GM12878 (cell line): ENCODE measurements around the gene NUDT6. TPM values are rescaled to one million over a fixed set of nuclear protein-coding genes. Genes with fewer than 3 reads are reported as not detected.

Source experiments
- ATAC-seq: fragments of 200-7000 bp; cut with Tn5 transposase; 3 replicates; pipeline ENCODE4 v1.9.1; 2020; ENCODE audit warnings: mild to moderate bottlenecking, moderate library complexity
- BruUV-seq: library from RNA; stranded (reverse); fragments of 400-500 nt; replicated peaks from 2 replicates; lab custom pipeline; 2021; lab: Mats Ljungman, UMichigan
- CTCF ChIA-PET: fragments of 300-600 bp; sonication (Branson Sonifier 250); formaldehyde crosslinking; extraction: SDS; loops from one replicate; lab custom pipeline; 2021; ENCODE audit warnings: inconsistent platforms; lab: Yijun Ruan, JAX
- POLR2A ChIA-PET: fragments of 350-600 bp; formaldehyde crosslinking; extraction: SDS; loops from one replicate; lab custom pipeline; 2021; ENCODE audit warnings: inconsistent platforms; lab: Charles Lee
- RAD21 ChIA-PET: fragments of 300-600 bp; sonication (Branson Sonifier 250); formaldehyde crosslinking; loops from one replicate; lab custom pipeline; 2023; ENCODE audit warnings: antibody characterized with exemption; ENCODE audit not compliant: unreplicated experiment; lab: Charles Lee
- SMC1A ChIA-PET: fragments of 300-600 bp; sonication (Branson Sonifier 250); formaldehyde crosslinking; loops from one replicate; lab custom pipeline; 2023; ENCODE audit not compliant: unreplicated experiment, uncharacterized antibody; lab: Charles Lee
- DNase-seq: peaks from one replicate; pipeline ENCODE4 v3.0.0-alpha.2; 2011; ENCODE audit warnings: low read depth, low spot score
- FAIRE-seq: peaks from 3 replicates; lab custom pipeline; 2011; peaks lifted over from hg19 to GRCh38; lab: Jason Lieb, UNC
- H2AFZ ChIP-seq: 2 replicates; pipeline ENCODE4 v1.6.0; 2011; ENCODE audit warnings: low read depth, low read length, control low read depth; ENCODE audit not compliant: control insufficient read depth
- H3K27ac ChIP-seq: 2 replicates; pipeline ENCODE4 v1.5.1; 2011; ENCODE audit warnings: control low read depth; ENCODE audit not compliant: control insufficient read depth, insufficient read depth
- H3K27me3 ChIP-seq, 2 experiments: replicated peaks in 1 of 2; 2 replicates each; pipeline versions ENCODE4 v1.6.0 to v1.6.1; 2011; ENCODE audit warnings: low read length in 1 of 2; ENCODE audit not compliant: control insufficient read depth in 2 of 2, insufficient read depth in 2 of 2
- H3K36me3 ChIP-seq, 2 experiments: 2 replicates each; pipeline ENCODE4 v1.5.1; 2011; ENCODE audit warnings: low read length in 1 of 2; ENCODE audit not compliant: control insufficient read depth in 2 of 2, insufficient read depth in 2 of 2
- H3K4me1 ChIP-seq: 2 replicates; pipeline ENCODE4 v1.6.1; 2011; ENCODE audit warnings: mild to moderate bottlenecking, low read length, moderate library complexity, mixed read lengths; ENCODE audit not compliant: control insufficient read depth, insufficient read depth
- H3K4me2 ChIP-seq: 2 replicates; pipeline ENCODE4 v1.6.0; 2011; ENCODE audit warnings: control low read depth; ENCODE audit not compliant: control insufficient read depth, insufficient read depth
- H3K4me3 ChIP-seq: fragments of 200-600 bp; sonication (generic); 2 replicates; pipeline ENCODE4 v1.5.1; 2016
- H3K79me2 ChIP-seq: 2 replicates; pipeline ENCODE4 v1.6.0; 2011; ENCODE audit warnings: low read length; ENCODE audit not compliant: control insufficient read depth, insufficient read depth
- H3K9ac ChIP-seq: 2 replicates; pipeline ENCODE4 v1.8.0; 2011; ENCODE audit warnings: low read length, control low read depth, mixed read lengths; ENCODE audit not compliant: control insufficient read depth, insufficient read depth
- H3K9me3 ChIP-seq: replicated peaks from 3 replicates; pipeline ENCODE4 v1.5.1; 2011; ENCODE audit warnings: mild to moderate bottlenecking, low read length; ENCODE audit not compliant: control insufficient read depth, insufficient read depth
- H4K20me1 ChIP-seq: 2 replicates; pipeline ENCODE4 v1.6.0; 2011; ENCODE audit not compliant: control insufficient read depth, insufficient read depth
- ATF7 ChIP-seq: fragments of 450-650 bp; IDR thresholded peaks from 2 replicates; pipeline ENCODE4 v1.6.1; 2016; ENCODE audit warnings: low read depth, mild to moderate bottlenecking
- BACH1 ChIP-seq: fragments of 450-650 bp; IDR thresholded peaks from 2 replicates; pipeline ENCODE4 v1.6.1; 2017; ENCODE audit warnings: mild to moderate bottlenecking, borderline replicate concordance
- E4F1 ChIP-seq: fragments of 450-650 bp; IDR thresholded peaks from 2 replicates; pipeline ENCODE4 v1.6.1; 2018; ENCODE audit warnings: borderline replicate concordance, mild to moderate bottlenecking; ENCODE audit not compliant: partially characterized antibody
- MLLT1 ChIP-seq: fragments of 450-650 bp; IDR thresholded peaks from 2 replicates; pipeline ENCODE4 v1.6.1; 2016; ENCODE audit warnings: mild to moderate bottlenecking
- MTA3 ChIP-seq: IDR thresholded peaks from 2 replicates; pipeline ENCODE4 v1.6.1; 2012; ENCODE audit warnings: low read length, inconsistent platforms, borderline replicate concordance
- SREBF1 ChIP-seq: IDR thresholded peaks from 2 replicates; pipeline ENCODE4 v1.6.1; 2012; ENCODE audit warnings: mild to moderate bottlenecking, low read length
- TAF1 ChIP-seq: IDR thresholded peaks from 2 replicates; pipeline ENCODE4 v1.6.1; 2011; ENCODE audit warnings: mild to moderate bottlenecking, low read depth, low read length, borderline replicate concordance
- ZBED1 ChIP-seq: IDR thresholded peaks from 2 replicates; pipeline ENCODE4 v1.6.1; 2016; ENCODE audit warnings: borderline replicate concordance
- ZNF24 ChIP-seq: fragments of 450-650 bp; IDR thresholded peaks from 2 replicates; pipeline ENCODE4 v1.6.1; 2017; ENCODE audit warnings: antibody characterized with exemption, mild to moderate bottlenecking
- ZNF384 ChIP-seq: IDR thresholded peaks from 2 replicates; pipeline ENCODE4 v1.6.1; 2012; ENCODE audit warnings: low read depth, mild to moderate bottlenecking, low read length, improper control_type of control experiment, borderline replicate concordance
- WGBS: methylation state at CpG from one replicate; pipeline ENCODE4 v1.1.6; 2016; ENCODE audit warnings: low lambda C conversion rate; ENCODE audit not compliant: insufficient replicate concordance, insufficient coverage; ENCODE audit errors: missing lambda C conversion rate; 5-methylcytosine and 5-hydroxymethylcytosine counted together
- in situ Hi-C: fragments of 300-500 bp; cut with MboI; formaldehyde crosslinking; loops from 9 replicates; pipeline ENCODE4 v1.14.3; 2018; ENCODE audit warnings: mixed read lengths
- intact Hi-C: fragments of 100-400 bp; cut with micrococcal nuclease; formaldehyde crosslinking; loops from one replicate; pipeline ENCODE4 v1.14.2; 2022; ENCODE audit not compliant: unreplicated experiment
- polyA plus RNA-seq, 11 experiments: library from polyadenylated mRNA; depleted of rRNA in 4 of 11; unstranded in 6 of 11; stranded (reverse) in 5 of 11; fragments of >200 nt; fragmentation: Nextera tagmentation in 4 of 11; fragmentation: Illumina TruSeq in 1 of 11; extraction: Ambion mirVana in 4 of 11; extraction: Trizol in 1 of 11; gene quantifications; 1 replicate in 1 of 11; 2 replicates in 10 of 11; pipeline versions ENCODE4 v1.2.1 to v1.2.3, GENCODE V29; 2011 to 2016; ENCODE audit warnings: inconsistent platforms in 2 of 11, missing spikeins in 2 of 11, low read depth in 1 of 11
- total RNA-seq, 4 experiments: library from RNA; depleted of rRNA in 3 of 4; stranded (reverse); fragments of >200 nt in 3 of 4; fragmentation: Illumina TruSeq in 1 of 4; extraction: Trizol in 1 of 4; gene quantifications; 2 replicates each; pipeline versions ENCODE4 v1.2.1 to v1.2.3, GENCODE V29; 2013 to 2021

NUDT6 gene
- total and polyA plus RNA-seq, 10 of the 15 experiments (the other 5 are each of a cell fraction or from before 2014, with no cell fraction given) = 3.9 to 12.4 (median 6.8) TPM

- no peak for TF ChIP-seq ZNF384
- TF ChIP-seq SREBF1 = no peak
- TF ChIP-seq TAF1 = no peak
- TF ChIP-seq MLLT1 = no peak
Observed at GRCh38 chr4:122960611-122961000, 38.2 kb upstream of the NUDT6 start (continued).

GRCh38 chr4:122959981-122960610 lies 37.7 kb upstream of the NUDT6 start:
- no peak for ATAC-seq
- ChIA-PET RAD21 (no interaction called here), SMC1A (interaction anchor here (0.6 kb wide), 1 partner anchor 144 kb away, joined by 3 read pairs; no protein-coding TSS in a partner anchor)
- Histone ChIP-seq H2AFZ (no peak overlapping the region), H4K20me1 (no peaks in the 10 kb centered on the region), H3K27me3 (no peaks in the 10 kb centered on the region)
- no peak for FAIRE-seq
- TF ChIP-seq ZBED1 (no peak), ATF7 (no peak), E4F1 (no peak), MTA3 (no peak), BACH1 (no peak), ZNF24 (no peak)
- TF ChIP-seq, all 136 proteins: peak for 0
- intact Hi-C loops = no loop called here
- Histone ChIP-seq H3K36me3 (no peaks in the 10 kb centered on the region), H3K27ac (no peak overlapping the region), H3K4me3 (no peak overlapping the region), H3K79me2 (no peaks in the 10 kb centered on the region), H3K9ac (no peak overlapping the region), H3K9me3 (no peaks in the 10 kb centered on the region), H3K4me1 (no peaks in the 10 kb centered on the region), H3K4me2 (no peak overlapping the region)
- WGBS = 92% methylated on average over 3 of the region's 3 CpGs
- POLR2A ChIA-PET = no interaction called here
- CTCF ChIA-PET = interaction anchor here (1.0 to 1.3 kb wide), 2 partner anchors 8 to 30 kb away, joined by 3 to 5 read pairs; no protein-coding TSS in a partner anchor
- in situ Hi-C loops = no loop called here
- DNase-seq = no peak
- BruUV-seq = no TSS peak
